HCT116 (cell line): ENCODE measurements around the gene PRCD. TPM values are rescaled to one million over a fixed set of nuclear protein-coding genes. Genes with fewer than 3 reads are reported as not detected.

ENCODE experiments used
- ATAC-seq: fragments of 200-7000 bp; cut with Tn5 transposase; 2 replicates; pipeline ENCODE4 v1.9.1; 2020; ENCODE audit warnings: mild to moderate bottlenecking, moderate library complexity
- BruUV-seq: library from RNA; stranded (reverse); fragments of 400-500 nt; replicated peaks from 2 replicates; lab custom pipeline; 2021; lab: Mats Ljungman, UMichigan
- CTCF ChIA-PET: fragments of 300-600 bp; sonication (Branson Sonifier 250); formaldehyde crosslinking; loops from one replicate; lab custom pipeline; 2021; ENCODE audit warnings: antibody characterized with exemption; lab: Charles Lee
- POLR2A ChIA-PET: fragments of 300-600, 350-600 bp; sonication (Branson Sonifier 250); formaldehyde crosslinking; loops from one replicate; lab custom pipeline; 2021; ENCODE audit warnings: antibody characterized with exemption; lab: Charles Lee
- RAD21 ChIA-PET, 2 experiments: fragments of 300-600 bp; sonication (Branson Sonifier 250); formaldehyde crosslinking; loops; one replicate each; lab custom pipeline; 2023; ENCODE audit warnings: low total read pairs in 2 of 2; ENCODE audit not compliant: uncharacterized antibody in 2 of 2, unreplicated experiment in 2 of 2, low non-redundant PET in 1 of 2; lab: Charles Lee
- DNase-seq: peaks from one replicate; pipeline ENCODE4 v3.0.0-alpha.2; 2010; ENCODE audit warnings: low read depth, low spot score
- H2AFZ ChIP-seq: fragments of 200-600 bp; shearing (Covaris generic), sonication (generic); 2 replicates; pipeline ENCODE4 v1.6.1; 2017; ENCODE audit warnings: low read depth, mixed run types, mixed read lengths, antibody characterized with exemption, low read length; ENCODE audit not compliant: poor library complexity, severe bottlenecking
- H3K27ac ChIP-seq: 2 replicates; pipeline ENCODE4 v1.5.1; 2012; ENCODE audit warnings: low read depth, low read length
- H3K27me3 ChIP-seq: fragments of 200-600 bp; sonication (generic); 2 replicates; pipeline ENCODE4 v1.6.1; 2016; ENCODE audit warnings: mixed run types, low read length, mixed read lengths; ENCODE audit not compliant: insufficient read depth
- H3K36me3 ChIP-seq, 2 experiments: fragments of 200-500 bp in 1 of 2; fragments of 200-600 bp in 1 of 2; sonication (Bioruptor generic) in 1 of 2; sonication (generic) in 1 of 2; 2 replicates each; pipeline versions ENCODE4 v1.5.1 to v1.6.1; 2014 to 2016; ENCODE audit warnings: low read length in 2 of 2, inconsistent platforms in 1 of 2, mixed read lengths in 1 of 2, mixed run types in 1 of 2; ENCODE audit not compliant: insufficient read depth in 2 of 2, control insufficient read depth in 1 of 2
- H3K4me1 ChIP-seq, 2 experiments: fragments of 200-600 bp in 1 of 2; sonication (generic) in 1 of 2; 2 replicates each; pipeline versions ENCODE4 v1.5.1 to v1.6.1; 2012 to 2017; ENCODE audit warnings: low read length in 2 of 2, inconsistent platforms in 1 of 2, mild to moderate bottlenecking in 1 of 2, mixed read lengths in 1 of 2, mixed run types in 1 of 2, moderate library complexity in 1 of 2; ENCODE audit not compliant: insufficient read depth in 2 of 2, control insufficient read depth in 1 of 2
- H3K4me2 ChIP-seq: fragments of 200-600 bp; sonication (generic); 2 replicates; pipeline ENCODE4 v1.6.1; 2017; ENCODE audit warnings: mixed run types, low read length, mixed read lengths
- H3K4me3 ChIP-seq, 2 experiments: fragments of 200-600 bp in 1 of 2; sonication (generic) in 1 of 2; replicated peaks in 1 of 2; 2 replicates each; pipeline ENCODE4 v1.5.1; 2011 to 2016; ENCODE audit warnings: low read length in 2 of 2, control low read depth in 1 of 2, low read depth in 1 of 2, mild to moderate bottlenecking in 1 of 2, mixed read lengths in 1 of 2, mixed run types in 1 of 2
- H3K79me2 ChIP-seq: fragments of 200-600 bp; sonication (generic); 2 replicates; pipeline ENCODE4 v1.6.1; 2017; ENCODE audit warnings: mild to moderate bottlenecking, mixed run types, low read length, moderate library complexity, mixed read lengths; ENCODE audit not compliant: insufficient read depth
- H3K9ac ChIP-seq: fragments of 200-600 bp; sonication (generic); 2 replicates; pipeline ENCODE4 v1.6.1; 2016; ENCODE audit warnings: low read length, mixed read lengths
- H3K9me2 ChIP-seq: fragments of 200-600 bp; sonication (generic), shearing (Covaris generic); 2 replicates; pipeline ENCODE4 v1.6.1; 2017; ENCODE audit warnings: mixed run types, mild to moderate bottlenecking, moderate library complexity; ENCODE audit not compliant: insufficient read depth
- H3K9me3 ChIP-seq, 2 experiments: fragments of 200-500 bp in 1 of 2; fragments of 200-600 bp in 1 of 2; sonication (Bioruptor generic) in 1 of 2; sonication (generic) in 1 of 2; 2 replicates each; pipeline ENCODE4 v1.6.1; 2014 to 2017; ENCODE audit warnings: low read length in 2 of 2, mixed read lengths in 2 of 2, inconsistent platforms in 1 of 2, low read depth in 1 of 2, mild to moderate bottlenecking in 1 of 2, mixed run types in 1 of 2, moderate library complexity in 1 of 2; ENCODE audit not compliant: control insufficient read depth in 1 of 2, insufficient read depth in 1 of 2
- H4K20me1 ChIP-seq: fragments of 200-600 bp; sonication (generic), shearing (Covaris generic); 2 replicates; pipeline ENCODE4 v1.6.1; 2017; ENCODE audit warnings: mixed run types, mild to moderate bottlenecking, moderate library complexity; ENCODE audit not compliant: insufficient read depth
- CBX3 ChIP-seq: IDR thresholded peaks from 2 replicates; pipeline ENCODE4 v1.6.1; 2012; ENCODE audit warnings: low read depth
- POLR2A ChIP-seq: IDR thresholded peaks from 2 replicates; pipeline ENCODE4 v1.7.0; 2011; ENCODE audit warnings: borderline replicate concordance; ENCODE audit not compliant: insufficient read depth, insufficient read length; ENCODE audit errors: extremely low read depth
- RAD21 ChIP-seq: IDR thresholded peaks from 2 replicates; pipeline ENCODE4 v1.6.1; 2012; ENCODE audit warnings: low read depth, mild to moderate bottlenecking
- SP1 ChIP-seq: IDR thresholded peaks from 2 replicates; pipeline ENCODE4 v1.6.1; 2012; ENCODE audit warnings: low read depth
- ZBTB33 ChIP-seq: IDR thresholded peaks from 2 replicates; pipeline ENCODE4 v1.6.1; 2011; ENCODE audit warnings: mild to moderate bottlenecking, low read length, moderate library complexity; ENCODE audit not compliant: insufficient replicate concordance; ENCODE audit errors: extremely low read depth
- ZNF274 ChIP-seq: fragments of 200-500 bp; sonication (Bioruptor generic); IDR thresholded peaks from 2 replicates; pipeline ENCODE4 v1.6.1; 2014; ENCODE audit warnings: mild to moderate bottlenecking, low read depth, low read length, inconsistent platforms
- intact Hi-C: fragments of 100-400 bp; cut with micrococcal nuclease; formaldehyde crosslinking; loops from 2 replicates; pipeline ENCODE4 v1.10.0; 2022
- total RNA-seq: library from RNA; stranded (reverse); gene quantifications from one replicate; pipeline ENCODE4 v1.2.1, GENCODE V29; 2021; ENCODE audit not compliant: unreplicated experiment

The PRCD gene
- total RNA-seq, 1 experiment from 2014 or later, result not detected

DNA sequence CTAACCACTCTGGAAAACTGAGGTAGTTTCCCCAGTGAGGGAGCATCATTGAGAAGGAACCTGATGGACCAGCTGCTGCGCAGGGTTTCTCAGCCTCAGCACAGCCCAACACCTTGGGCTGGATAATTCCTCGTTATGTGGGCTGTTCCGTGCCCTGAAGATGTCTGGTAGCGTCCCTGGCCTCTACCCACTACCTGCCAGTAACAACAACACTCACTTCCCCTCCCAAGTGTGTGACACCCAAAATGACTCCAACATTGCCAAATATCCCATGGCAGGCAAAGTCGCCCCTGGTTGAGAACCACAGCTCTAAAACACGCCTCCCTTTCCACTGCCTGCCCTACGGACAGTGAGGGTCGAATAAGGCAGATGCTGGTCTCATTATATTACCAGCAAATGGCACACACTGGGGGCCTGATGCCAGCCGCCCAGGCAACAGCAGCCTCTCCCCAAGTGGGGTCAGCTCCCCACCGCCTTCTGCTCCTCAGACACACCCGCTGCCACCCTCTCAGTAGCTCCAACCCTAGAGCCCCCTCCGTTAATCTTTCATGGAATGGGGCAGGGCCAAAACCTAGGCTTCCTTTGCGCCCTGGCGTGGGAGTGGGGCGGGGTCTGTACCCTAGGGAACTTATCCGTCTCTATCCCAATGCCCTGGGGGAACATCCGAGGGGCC is 39.6 kb upstream of the PRCD start:
- intact Hi-C loops, result loop anchor here (1.0 to 5.0 kb wide), 2 partner anchors 16 to 198 kb away; no protein-coding TSS in a partner anchor
- H3K4me2 ChIP-seq, result peak overlapping the region; percentile 97
- TF ChIP-seq ZNF274 (no peak), POLR2A (no peak), SP1 (no peak), CBX3 (no peak), RAD21 (no peak), ZBTB33 (no peak)
- TF ChIP-seq, all 23 proteins: peak for 0
- Histone ChIP-seq H3K27me3 (no peaks in the 10 kb centered on the region), H3K9me2 (no peaks in the 10 kb centered on the region), H3K27ac (peak overlapping the region; percentile 96), H2AFZ (no peak overlapping the region), H3K79me2 (peaks cover 56% of the 10 kb centered on the region), H4K20me1 (peaks cover 5% of the 10 kb centered on the region; the same call in 1 of the 2 replicates), H3K4me3 (peak overlapping the region; percentile 92 to 100), H3K36me3 (no peaks in the 10 kb centered on the region; a peak in 1 of 4 replicates), H3K9me3 (no peaks in the 10 kb centered on the region), H3K4me1 (peaks cover 32 to 39% of the 10 kb centered on the region in 2 experiments), H3K9ac (peak overlapping the region; percentile 82)
- DNase-seq (no peak), ATAC-seq (peak; percentile 13; the same call in 1 of the 2 replicates)
- TSS peak; percentile 50 for BruUV-seq
- ChIA-PET RAD21 (no interaction called here), POLR2A (interaction anchor here (0.9 to 1.8 kb wide), 3 partner anchors 9 to 57 kb away, joined by 3 to 7 read pairs (median 7); no protein-coding TSS in a partner anchor), CTCF (interaction anchor here (0.5 to 2.2 kb wide), 3 partner anchors 42 to 617 kb away, joined by 3 to 12 read pairs (median 3); partner anchors contain the start of gene UBE2O)
